SK-N-SH (cell line): ENCODE measurements around the gene CAP2. TPM values are rescaled to one million over a fixed set of nuclear protein-coding genes. Genes with fewer than 3 reads are reported as not detected.

ENCODE experiments used
- CTCF ChIA-PET: fragments of 300-600, 350-600 bp; formaldehyde crosslinking; extraction: SDS; loops from one replicate; lab custom pipeline; 2021; lab: Yijun Ruan, JAX
- POLR2A ChIA-PET: fragments of 350-600 bp; sonication (Branson Sonifier 250); formaldehyde crosslinking; extraction: SDS; loops from one replicate; lab custom pipeline; 2020; ENCODE audit warnings: antibody characterized with exemption, inconsistent platforms; lab: Yijun Ruan, JAX
- DNase-seq: peaks from one replicate; pipeline ENCODE4 v3.0.0; 2012
- H2AFZ ChIP-seq: fragments of 200-600 bp; sonication (generic); 2 replicates; pipeline ENCODE4 v1.8.1; 2016; ENCODE audit warnings: antibody characterized with exemption, mild to moderate bottlenecking, low read depth
- H3F3A ChIP-seq: fragments of 200-600 bp; sonication (generic); replicated peaks from 2 replicates; pipeline ENCODE3; 2016; ENCODE audit warnings: antibody characterized with exemption, mild to moderate bottlenecking; ENCODE audit not compliant: insufficient read depth
- H3K27ac ChIP-seq, 2 experiments: fragments of 200-500 bp in 1 of 2; fragments of 200-600 bp in 1 of 2; sonication (Bioruptor generic) in 1 of 2; sonication (generic), shearing (Covaris generic) in 1 of 2; 2 replicates each; pipeline versions ENCODE4 v1.5.1 to v1.6.1; 2014 to 2016; ENCODE audit warnings: low read depth in 2 of 2, inconsistent platforms in 1 of 2, low read length in 1 of 2, mild to moderate bottlenecking in 1 of 2, mixed read lengths in 1 of 2
- H3K27me3 ChIP-seq: fragments of 200-600 bp; sonication (generic), shearing (Covaris generic); 2 replicates; pipeline ENCODE4 v1.6.1; 2016; ENCODE audit warnings: mixed run types; ENCODE audit not compliant: insufficient read depth
- H3K36me3 ChIP-seq, 2 experiments: fragments of 200-500 bp in 1 of 2; fragments of 200-600 bp in 1 of 2; sonication (Bioruptor generic) in 1 of 2; sonication (generic) in 1 of 2; replicated peaks in 1 of 2; 2 replicates each; pipeline versions ENCODE3 to v1.5.1; 2014 to 2016; ENCODE audit warnings: low read length in 1 of 2, mild to moderate bottlenecking in 1 of 2; ENCODE audit not compliant: insufficient read depth in 2 of 2, control insufficient read depth in 1 of 2
- H3K4me1 ChIP-seq, 2 experiments: fragments of 200-500 bp in 1 of 2; fragments of 200-600 bp in 1 of 2; sonication (Bioruptor generic) in 1 of 2; sonication (generic), shearing (Covaris generic) in 1 of 2; 2 replicates each; pipeline versions ENCODE4 v1.5.1 to v1.6.1; 2014 to 2016; ENCODE audit warnings: low read depth in 1 of 2, low read length in 1 of 2, mixed run types in 1 of 2; ENCODE audit not compliant: insufficient read depth in 2 of 2, control insufficient read depth in 1 of 2
- H3K4me2 ChIP-seq: fragments of 200-600 bp; sonication (generic), shearing (Covaris generic); 2 replicates; pipeline ENCODE4 v1.6.1; 2017; ENCODE audit warnings: mixed run types
- H3K4me3 ChIP-seq, 2 experiments: fragments of 200-500 bp in 1 of 2; fragments of 200-600 bp in 1 of 2; sonication (Bioruptor generic) in 1 of 2; sonication (generic), shearing (Covaris generic) in 1 of 2; 2 replicates each; pipeline versions ENCODE4 v1.5.1 to v1.8.1; 2014 to 2016; ENCODE audit warnings: low read depth in 2 of 2, inconsistent platforms in 1 of 2, low read length in 1 of 2, mild to moderate bottlenecking in 1 of 2, mixed read lengths in 1 of 2, moderate library complexity in 1 of 2
- H3K79me2 ChIP-seq: fragments of 200-600 bp; sonication (generic); 2 replicates; pipeline ENCODE4 v1.8.1; 2017; ENCODE audit warnings: mild to moderate bottlenecking; ENCODE audit not compliant: insufficient read depth
- H3K9ac ChIP-seq: fragments of 200-600 bp; sonication (generic); 2 replicates; pipeline ENCODE4 v1.6.1; 2017; ENCODE audit warnings: mixed run types
- H3K9me2 ChIP-seq: fragments of 200-600 bp; sonication (generic); 2 replicates; pipeline ENCODE4 v1.6.1; 2017; ENCODE audit warnings: mixed run types
- H3K9me3 ChIP-seq: fragments of 200-600 bp; sonication (generic); 2 replicates; pipeline ENCODE4 v1.6.1; 2017; ENCODE audit warnings: mixed run types, mild to moderate bottlenecking, moderate library complexity
- H4K20me1 ChIP-seq: fragments of 200-600 bp; sonication (generic); 2 replicates; pipeline ENCODE4 v1.6.1; 2017; ENCODE audit warnings: mild to moderate bottlenecking, mixed run types; ENCODE audit not compliant: insufficient read depth
- CHD2 ChIP-seq: fragments of 150-350 bp; IDR thresholded peaks from 2 replicates; pipeline ENCODE4 v1.6.1; 2018; ENCODE audit warnings: low read length; ENCODE audit not compliant: partially characterized antibody
- ELF1 ChIP-seq: IDR thresholded peaks from 2 replicates; pipeline ENCODE4 v1.4.0; 2012
- EP300 ChIP-seq, 2 experiments: IDR thresholded peaks; 2 replicates each; pipeline versions ENCODE4 v1.4.0 to v1.6.1; 2012; ENCODE audit warnings: borderline replicate concordance in 1 of 2, low read depth in 1 of 2, low read length in 1 of 2
- FOXJ3 ChIP-seq: sonication (generic); formaldehyde crosslinking; IDR thresholded peaks from 2 replicates; pipeline ENCODE4 v1.5.1; 2020; ENCODE audit warnings: mild to moderate bottlenecking, missing genetic modification reagents
- IRF3 ChIP-seq: fragments of 150-350 bp; IDR thresholded peaks from 2 replicates; pipeline ENCODE4 v1.6.1; 2016; ENCODE audit warnings: mild to moderate bottlenecking, low read depth, low read length
- JUND ChIP-seq: IDR thresholded peaks from 2 replicates; pipeline ENCODE4 v1.4.0; 2012
- MAX ChIP-seq: IDR thresholded peaks from 2 replicates; pipeline ENCODE4 v1.4.0; 2012; ENCODE audit warnings: low read depth
- MEF2A ChIP-seq: IDR thresholded peaks from 2 replicates; pipeline ENCODE4 v1.4.0; 2012; ENCODE audit warnings: low read depth, borderline replicate concordance
- MXI1 ChIP-seq: IDR thresholded peaks from 2 replicates; pipeline ENCODE4 v1.6.1; 2012; ENCODE audit warnings: mild to moderate bottlenecking, low read depth, low read length, improper control_type of control experiment
- NFIC ChIP-seq: IDR thresholded peaks from 2 replicates; pipeline ENCODE4 v1.4.0; 2012; ENCODE audit warnings: borderline replicate concordance
- NRF1 ChIP-seq: IDR thresholded peaks from 2 replicates; pipeline ENCODE4 v1.6.1; 2012; ENCODE audit warnings: low read depth, mild to moderate bottlenecking, low read length
- PBX3 ChIP-seq: IDR thresholded peaks from 2 replicates; pipeline ENCODE4; 2012
- RAD21 ChIP-seq: IDR thresholded peaks from 2 replicates; pipeline ENCODE4 v1.6.1; 2012; ENCODE audit warnings: mild to moderate bottlenecking, low read length
- RCOR1 ChIP-seq: fragments of 150-350 bp; IDR thresholded peaks from 2 replicates; pipeline ENCODE4 v1.6.1; 2017; ENCODE audit warnings: antibody characterized with exemption, low read length
- RFX5 ChIP-seq: IDR thresholded peaks from 2 replicates; pipeline ENCODE4 v1.6.1; 2012; ENCODE audit warnings: mild to moderate bottlenecking, improper control_type of control experiment, low read length
- RXRA ChIP-seq: IDR thresholded peaks from 2 replicates; pipeline ENCODE4 v1.4.0; 2012; ENCODE audit warnings: low read depth, mild to moderate bottlenecking, borderline replicate concordance
- SIN3A ChIP-seq: IDR thresholded peaks from 2 replicates; pipeline ENCODE4 v1.6.1; 2012; ENCODE audit warnings: low read depth, mild to moderate bottlenecking, low read length, moderate library complexity, borderline replicate concordance
- SMC3 ChIP-seq: IDR thresholded peaks from 2 replicates; pipeline ENCODE4 v1.6.1; 2012; ENCODE audit warnings: low read depth, low read length, improper control_type of control experiment
- TEAD4 ChIP-seq: IDR thresholded peaks from 2 replicates; pipeline ENCODE4 v1.4.0; 2012; ENCODE audit warnings: mild to moderate bottlenecking, borderline replicate concordance; ENCODE audit not compliant: insufficient read depth
- USF1 ChIP-seq: IDR thresholded peaks from 2 replicates; pipeline ENCODE4 v1.4.0; 2012; ENCODE audit warnings: low read depth, borderline replicate concordance
- ZBTB33 ChIP-seq: IDR thresholded peaks from 2 replicates; pipeline ENCODE4 v1.4.0; 2012; ENCODE audit warnings: low read depth, borderline replicate concordance
- WGBS: methylation state at CpG from one replicate; pipeline ENCODE4 v1.1.6; 2017; ENCODE audit warnings: low lambda C conversion rate; 5-methylcytosine and 5-hydroxymethylcytosine counted together
- polyA plus RNA-seq, 3 experiments: library from polyadenylated mRNA; depleted of rRNA; stranded (reverse); fragments of >200 nt; gene quantifications; 2 replicates each; pipeline ENCODE4 v1.2.3, GENCODE V29; 2012

The CAP2 gene
- polyA plus RNA-seq, 1 of the 3 experiments (the other 2 are of a cell fraction), result 8.5 TPM

- TF ChIP-seq RFX5, result no peak
- TF ChIP-seq FOXJ3 (CRISPR knock-in tag), result no peak
- TF ChIP-seq PBX3, result no peak
- TF ChIP-seq EP300 (IDR thresholded peaks at IDR 0.05; ENCODE audit: borderline replicate concordance in 1 of 2, low read depth in 1 of 2, low read length in 1 of 2), result no peak
- TF ChIP-seq SMC3, result no peak
- TF ChIP-seq IRF3, result no peak
- TF ChIP-seq, all 33 proteins: peak for 0
These were observed 25.5 kb upstream of the CAP2 start (continued) for GRCh38 chr6:17367868-17368267.

- Histone ChIP-seq H3F3A (peaks cover 3% of the 10 kb centered on the region), H3K4me1 (no peaks in the 10 kb centered on the region), H3K9ac (no peak overlapping the region), H4K20me1 (no peaks in the 10 kb centered on the region), H3K9me3 (no peaks in the 10 kb centered on the region), H3K27me3 (no peaks in the 10 kb centered on the region), H3K4me3 (no peak overlapping the region), H3K79me2 (no peaks in the 10 kb centered on the region), H3K36me3 (no peaks in the 10 kb centered on the region), H3K27ac (peak overlapping the region in 1 of 2 experiments; percentile 24; a peak in 1 of 4 replicates), H2AFZ (no peak overlapping the region), H3K4me2 (no peak overlapping the region), H3K9me2 (no peaks in the 10 kb centered on the region)
- TF ChIP-seq SIN3A, result no peak
- TF ChIP-seq RCOR1, result no peak
- TF ChIP-seq MXI1, result no peak
- no peak for TF ChIP-seq RAD21
- TF ChIP-seq TEAD4, result no peak
- TF ChIP-seq EP300 (IDR thresholded peaks at IDR 0.05; ENCODE audit: borderline replicate concordance in 1 of 2, low read depth in 1 of 2, low read length in 1 of 2), result no peak
- TF ChIP-seq CHD2, result no peak
- no peak for TF ChIP-seq JUND
- TF ChIP-seq PBX3, result no peak
- TF ChIP-seq MAX, result no peak
- TF ChIP-seq MEF2A, result no peak
- TF ChIP-seq NFIC, result no peak
- no peak for TF ChIP-seq ZBTB33
- TF ChIP-seq NRF1, result no peak
- no peak for TF ChIP-seq USF1
- no peak for TF ChIP-seq RXRA
- TF ChIP-seq ELF1, result no peak
- no peak for TF ChIP-seq FOXJ3 (CRISPR knock-in tag)
- ChIA-PET CTCF (no interaction called here), POLR2A (no interaction called here)
- DNase-seq, result no peak
- WGBS, result 65% methylated on average over 7 of the region's 7 CpGs
These were observed 11.8 kb upstream of the CAP2 start for GRCh38 chr6:17381424-17382147.
